WI38 (cell line): ENCODE results near the gene TSPAN15.
"Not testable (repeated sequence)": the region's sequence is repeated elsewhere in the genome, so short reads cannot be mapped to it uniquely, and the experiment has no call there.

Experiments used
- H3K4me3 ChIP-seq: 2 replicates; pipeline ENCODE4 v1.5.1; 2011; ENCODE audit warnings: low read depth, mild to moderate bottlenecking, control low read depth, low read length
- CTCF ChIP-seq: IDR thresholded peaks from 2 replicates; pipeline ENCODE4 v1.5.1; 2012; ENCODE audit warnings: low read depth, mild to moderate bottlenecking, control low read depth, low read length

TSPAN15 gene

DNA sequence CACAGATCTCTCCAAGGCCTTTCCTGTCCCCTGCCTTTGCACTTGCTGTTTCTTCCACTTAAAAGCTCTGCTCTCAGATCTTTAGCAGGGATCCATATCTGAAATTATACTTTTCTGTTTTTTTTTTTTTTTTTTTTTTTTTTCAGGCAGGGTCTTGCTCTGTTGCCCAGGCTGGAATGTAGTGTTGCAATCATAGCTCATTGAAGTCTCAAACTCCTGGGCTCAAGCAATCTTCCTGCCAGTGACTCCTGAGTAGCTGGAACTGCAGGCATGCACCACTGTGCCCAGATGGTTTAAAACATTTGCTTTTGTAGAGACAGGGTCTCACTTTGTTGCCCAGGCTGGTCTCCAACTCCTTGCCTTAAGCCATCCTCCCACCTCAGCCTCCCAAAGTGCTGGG is 5.0 kb upstream of the TSPAN15 start:
- TF ChIP-seq CTCF: no peak
- H3K4me3 ChIP-seq: no peak overlapping the region

DNA sequence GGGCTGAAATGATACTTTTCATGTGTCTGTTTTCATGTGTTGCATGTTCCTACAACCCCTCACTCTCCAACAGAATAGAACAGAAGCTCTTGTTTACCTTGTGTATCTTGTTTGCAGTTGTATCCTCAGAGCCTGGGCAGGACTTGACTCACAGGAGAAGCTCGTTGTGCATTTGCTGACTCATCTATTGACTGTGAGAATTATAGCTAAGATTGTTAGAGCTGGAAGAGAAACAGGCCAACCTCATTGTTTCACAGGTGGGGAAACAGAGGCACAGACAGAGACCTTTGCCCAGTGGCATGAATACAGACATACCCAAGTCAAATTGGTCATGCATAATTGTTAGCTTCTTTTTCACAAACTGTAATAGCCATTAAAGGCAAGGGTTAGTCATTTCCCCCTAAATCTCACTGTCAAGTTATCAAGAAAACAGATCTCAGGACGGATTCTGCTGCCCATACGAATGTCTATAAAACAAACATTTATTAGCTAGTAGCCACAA is 4.6 kb upstream of the TSPAN15 start:
- no peak overlapping the region for H3K4me3 ChIP-seq

DNA sequence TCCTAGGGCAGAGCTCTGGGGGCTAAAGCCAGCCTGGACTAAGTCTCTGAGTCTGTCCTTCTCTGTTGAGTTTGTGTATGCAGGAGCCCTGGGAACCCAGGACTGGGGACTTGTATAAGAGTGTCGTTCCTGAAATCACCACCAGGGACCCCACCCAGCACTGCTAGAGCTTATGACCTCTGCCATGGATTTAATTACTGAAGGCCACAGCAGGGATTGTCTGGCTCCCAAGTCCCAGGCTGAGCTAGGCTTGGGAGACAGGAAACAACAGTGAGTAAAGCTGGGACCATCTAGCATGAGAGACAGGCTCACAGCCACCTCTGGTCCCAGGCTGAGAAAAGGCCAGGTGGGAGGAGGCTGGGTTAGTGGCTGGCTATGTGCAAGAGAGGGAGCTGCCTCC is 1.4 kb upstream of the TSPAN15 start:
- no peak overlapping the region for H3K4me3 ChIP-seq
- peak; percentile 64 for TF ChIP-seq CTCF

More for the DNA sequence above, 4.6 kb upstream of the TSPAN15 start:
- TF ChIP-seq CTCF: no peak

DNA sequence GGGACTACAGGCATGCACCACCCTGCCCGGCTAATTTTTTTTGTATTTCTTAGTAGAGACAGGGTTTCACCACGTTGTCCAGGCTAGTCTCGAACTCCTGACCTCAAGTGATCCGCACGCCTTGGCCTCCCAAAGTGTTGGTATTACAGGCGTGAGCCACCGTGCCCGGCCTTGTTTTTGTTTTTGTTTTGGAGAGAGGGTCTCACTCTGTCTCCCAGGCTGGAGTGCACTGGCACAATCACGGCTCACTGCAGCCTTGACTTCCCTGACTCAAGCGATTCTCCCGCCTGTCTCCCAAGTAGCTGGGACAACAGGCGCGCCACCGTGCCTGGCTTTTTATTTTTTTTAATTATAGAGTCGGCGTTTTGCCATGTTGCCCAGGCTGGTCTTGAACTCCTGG is 870 bp upstream of the TSPAN15 start:
- H3K4me3 ChIP-seq: not testable (repeated sequence)

DNA sequence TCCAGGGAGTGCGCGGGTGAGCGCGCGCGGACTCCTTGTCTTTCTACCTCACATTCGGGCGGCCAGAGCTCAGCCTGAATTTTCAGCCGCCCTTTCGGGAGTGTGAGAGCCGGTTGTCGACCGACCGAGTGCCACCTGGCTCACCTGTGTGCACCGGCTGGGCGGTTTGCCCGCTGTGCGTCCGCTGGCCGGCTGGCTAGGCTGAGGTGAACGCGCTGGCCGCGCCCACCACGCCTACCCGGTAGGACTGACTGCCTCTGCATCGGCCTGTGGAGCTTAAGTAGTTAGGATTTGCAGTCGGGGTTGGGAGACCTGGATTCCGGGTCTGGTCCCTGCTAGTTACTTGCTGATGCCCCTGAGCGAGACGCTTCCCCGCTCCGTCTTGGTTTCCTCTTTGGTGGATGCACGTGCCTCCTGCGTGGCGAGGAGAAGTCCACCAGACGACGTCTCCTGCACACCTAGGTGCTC is 553 bp downstream of the TSPAN15 start:
- no peak for TF ChIP-seq CTCF

GRCh38 chr10:69452676-69453415 is 1.6 kb downstream of the TSPAN15 start:
- TF ChIP-seq CTCF: no peak

More for the DNA sequence above, 553 bp downstream of the TSPAN15 start:
- H3K4me3 ChIP-seq: peak overlapping the region; percentile 70

GRCh38 chr10:69453795-69454194 is 2.5 kb downstream of the TSPAN15 start:
- no peak overlapping the region for H3K4me3 ChIP-seq
- TF ChIP-seq CTCF: no peak

More at GRCh38 chr10:69452676-69453415, 1.6 kb downstream of the TSPAN15 start:
- no peak overlapping the region for H3K4me3 ChIP-seq
